HCT116 (cell line): ENCODE results near the gene KLF16. TPM values are rescaled to one million over a fixed set of nuclear protein-coding genes. Genes with fewer than 3 reads are reported as not detected.

Source experiments
- ATAC-seq: fragments of 200-7000 bp; cut with Tn5 transposase; 2 replicates; pipeline ENCODE4 v1.9.1; 2020; ENCODE audit warnings: mild to moderate bottlenecking, moderate library complexity
- BruUV-seq: library from RNA; stranded (reverse); fragments of 400-500 nt; replicated peaks from 2 replicates; lab custom pipeline; 2021; lab: Mats Ljungman, UMichigan
- CTCF ChIA-PET: fragments of 300-600 bp; sonication (Branson Sonifier 250); formaldehyde crosslinking; loops from one replicate; lab custom pipeline; 2021; ENCODE audit warnings: antibody characterized with exemption; lab: Charles Lee
- POLR2A ChIA-PET: fragments of 300-600, 350-600 bp; sonication (Branson Sonifier 250); formaldehyde crosslinking; loops from one replicate; lab custom pipeline; 2021; ENCODE audit warnings: antibody characterized with exemption; lab: Charles Lee
- RAD21 ChIA-PET, 2 experiments: fragments of 300-600 bp; sonication (Branson Sonifier 250); formaldehyde crosslinking; loops; one replicate each; lab custom pipeline; 2023; ENCODE audit warnings: low total read pairs in 2 of 2; ENCODE audit not compliant: uncharacterized antibody in 2 of 2, unreplicated experiment in 2 of 2, low non-redundant PET in 1 of 2; lab: Charles Lee
- DNase-seq: peaks from one replicate; pipeline ENCODE4 v3.0.0-alpha.2; 2010; ENCODE audit warnings: low read depth, low spot score
- H2AFZ ChIP-seq: fragments of 200-600 bp; shearing (Covaris generic), sonication (generic); 2 replicates; pipeline ENCODE4 v1.6.1; 2017; ENCODE audit warnings: low read depth, mixed run types, mixed read lengths, antibody characterized with exemption, low read length; ENCODE audit not compliant: poor library complexity, severe bottlenecking
- H3K27ac ChIP-seq: 2 replicates; pipeline ENCODE4 v1.5.1; 2012; ENCODE audit warnings: low read depth, low read length
- H3K27me3 ChIP-seq: fragments of 200-600 bp; sonication (generic); 2 replicates; pipeline ENCODE4 v1.6.1; 2016; ENCODE audit warnings: mixed run types, low read length, mixed read lengths; ENCODE audit not compliant: insufficient read depth
- H3K36me3 ChIP-seq, 2 experiments: fragments of 200-500 bp in 1 of 2; fragments of 200-600 bp in 1 of 2; sonication (Bioruptor generic) in 1 of 2; sonication (generic) in 1 of 2; 2 replicates each; pipeline versions ENCODE4 v1.5.1 to v1.6.1; 2014 to 2016; ENCODE audit warnings: low read length in 2 of 2, inconsistent platforms in 1 of 2, mixed read lengths in 1 of 2, mixed run types in 1 of 2; ENCODE audit not compliant: insufficient read depth in 2 of 2, control insufficient read depth in 1 of 2
- H3K4me1 ChIP-seq, 2 experiments: fragments of 200-600 bp in 1 of 2; sonication (generic) in 1 of 2; 2 replicates each; pipeline versions ENCODE4 v1.5.1 to v1.6.1; 2012 to 2017; ENCODE audit warnings: low read length in 2 of 2, inconsistent platforms in 1 of 2, mild to moderate bottlenecking in 1 of 2, mixed read lengths in 1 of 2, mixed run types in 1 of 2, moderate library complexity in 1 of 2; ENCODE audit not compliant: insufficient read depth in 2 of 2, control insufficient read depth in 1 of 2
- H3K4me2 ChIP-seq: fragments of 200-600 bp; sonication (generic); 2 replicates; pipeline ENCODE4 v1.6.1; 2017; ENCODE audit warnings: mixed run types, low read length, mixed read lengths
- H3K4me3 ChIP-seq, 2 experiments: fragments of 200-600 bp in 1 of 2; sonication (generic) in 1 of 2; replicated peaks in 1 of 2; 2 replicates each; pipeline ENCODE4 v1.5.1; 2011 to 2016; ENCODE audit warnings: low read length in 2 of 2, control low read depth in 1 of 2, low read depth in 1 of 2, mild to moderate bottlenecking in 1 of 2, mixed read lengths in 1 of 2, mixed run types in 1 of 2
- H3K79me2 ChIP-seq: fragments of 200-600 bp; sonication (generic); 2 replicates; pipeline ENCODE4 v1.6.1; 2017; ENCODE audit warnings: mild to moderate bottlenecking, mixed run types, low read length, moderate library complexity, mixed read lengths; ENCODE audit not compliant: insufficient read depth
- H3K9ac ChIP-seq: fragments of 200-600 bp; sonication (generic); 2 replicates; pipeline ENCODE4 v1.6.1; 2016; ENCODE audit warnings: low read length, mixed read lengths
- H3K9me2 ChIP-seq: fragments of 200-600 bp; sonication (generic), shearing (Covaris generic); 2 replicates; pipeline ENCODE4 v1.6.1; 2017; ENCODE audit warnings: mixed run types, mild to moderate bottlenecking, moderate library complexity; ENCODE audit not compliant: insufficient read depth
- H3K9me3 ChIP-seq, 2 experiments: fragments of 200-500 bp in 1 of 2; fragments of 200-600 bp in 1 of 2; sonication (Bioruptor generic) in 1 of 2; sonication (generic) in 1 of 2; 2 replicates each; pipeline ENCODE4 v1.6.1; 2014 to 2017; ENCODE audit warnings: low read length in 2 of 2, mixed read lengths in 2 of 2, inconsistent platforms in 1 of 2, low read depth in 1 of 2, mild to moderate bottlenecking in 1 of 2, mixed run types in 1 of 2, moderate library complexity in 1 of 2; ENCODE audit not compliant: control insufficient read depth in 1 of 2, insufficient read depth in 1 of 2
- H4K20me1 ChIP-seq: fragments of 200-600 bp; sonication (generic), shearing (Covaris generic); 2 replicates; pipeline ENCODE4 v1.6.1; 2017; ENCODE audit warnings: mixed run types, mild to moderate bottlenecking, moderate library complexity; ENCODE audit not compliant: insufficient read depth
- CEBPB ChIP-seq: IDR thresholded peaks from 2 replicates; pipeline ENCODE4 v1.6.1; 2012; ENCODE audit warnings: low read depth
- EZH2 ChIP-seq: fragments of 200-600 bp; sonication (generic); IDR thresholded peaks from 2 replicates; pipeline ENCODE4 v1.6.1; 2017; ENCODE audit warnings: antibody characterized with exemption, mixed run types
- EZH2phosphoT487 ChIP-seq: fragments of 200-600 bp; IDR thresholded peaks from 2 replicates; pipeline ENCODE4 v1.6.1; 2018; ENCODE audit warnings: antibody characterized with exemption, borderline replicate concordance
- FOSL1 ChIP-seq: IDR thresholded peaks from 2 replicates; pipeline ENCODE4 v1.6.1; 2012; ENCODE audit warnings: low read depth
- JUND ChIP-seq: IDR thresholded peaks from 2 replicates; pipeline ENCODE4 v1.6.1; 2012
- MAX ChIP-seq: IDR thresholded peaks from 2 replicates; pipeline ENCODE4 v1.6.1; 2012
- POLR2AphosphoS5 ChIP-seq: IDR thresholded peaks from 2 replicates; pipeline ENCODE4 v1.6.1; 2011; ENCODE audit warnings: mild to moderate bottlenecking, low read depth, low read length, moderate library complexity
- RAD21 ChIP-seq: IDR thresholded peaks from 2 replicates; pipeline ENCODE4 v1.6.1; 2012; ENCODE audit warnings: low read depth, mild to moderate bottlenecking
- SIN3A ChIP-seq: IDR thresholded peaks from 2 replicates; pipeline ENCODE4 v1.6.1; 2012; ENCODE audit warnings: low read depth
- SRF ChIP-seq: IDR thresholded peaks from 2 replicates; pipeline ENCODE4 v1.6.1; 2012; ENCODE audit warnings: low read depth
- TCF7L2 ChIP-seq: IDR thresholded peaks from 2 replicates; pipeline ENCODE4 v1.7.0; 2011; ENCODE audit warnings: borderline replicate concordance, inconsistent platforms; ENCODE audit not compliant: insufficient read depth, insufficient read length; ENCODE audit errors: extremely low read depth
- ZBTB33 ChIP-seq: IDR thresholded peaks from 2 replicates; pipeline ENCODE4 v1.6.1; 2011; ENCODE audit warnings: mild to moderate bottlenecking, low read length, moderate library complexity; ENCODE audit not compliant: insufficient replicate concordance; ENCODE audit errors: extremely low read depth
- ZFX ChIP-seq: fragments of 450-650 bp; IDR thresholded peaks from 2 replicates; pipeline ENCODE4 v1.6.1; 2017
- intact Hi-C: fragments of 100-400 bp; cut with micrococcal nuclease; formaldehyde crosslinking; loops from 2 replicates; pipeline ENCODE4 v1.10.0; 2022
- total RNA-seq: library from RNA; stranded (reverse); gene quantifications from one replicate; pipeline ENCODE4 v1.2.1, GENCODE V29; 2021; ENCODE audit not compliant: unreplicated experiment
- TF ChIP-seq, protein P1 (sequence below), 3 experiments: fragments of 200-600 bp in 1 of 3; sonication (generic) in 1 of 3; IDR thresholded peaks in 2 of 3; conservative IDR thresholded peaks in 1 of 3; 2 replicates each; pipeline ENCODE4 v1.5.1; 2012 to 2017; ENCODE audit warnings: low read depth in 2 of 3, low read length in 2 of 3, antibody characterized with exemption in 1 of 3, borderline replicate concordance in 1 of 3, control low read depth in 1 of 3, mild to moderate bottlenecking in 1 of 3, mixed read lengths in 1 of 3, mixed run types in 1 of 3, moderate library complexity in 1 of 3; ENCODE audit not compliant: insufficient read depth in 1 of 3
- TF ChIP-seq, protein P2 (sequence below): IDR thresholded peaks from 2 replicates; pipeline ENCODE4 v1.6.1; 2012

The KLF16 gene
- total RNA-seq, 1 experiment from 2014 or later, result 64.3 TPM

DNA sequence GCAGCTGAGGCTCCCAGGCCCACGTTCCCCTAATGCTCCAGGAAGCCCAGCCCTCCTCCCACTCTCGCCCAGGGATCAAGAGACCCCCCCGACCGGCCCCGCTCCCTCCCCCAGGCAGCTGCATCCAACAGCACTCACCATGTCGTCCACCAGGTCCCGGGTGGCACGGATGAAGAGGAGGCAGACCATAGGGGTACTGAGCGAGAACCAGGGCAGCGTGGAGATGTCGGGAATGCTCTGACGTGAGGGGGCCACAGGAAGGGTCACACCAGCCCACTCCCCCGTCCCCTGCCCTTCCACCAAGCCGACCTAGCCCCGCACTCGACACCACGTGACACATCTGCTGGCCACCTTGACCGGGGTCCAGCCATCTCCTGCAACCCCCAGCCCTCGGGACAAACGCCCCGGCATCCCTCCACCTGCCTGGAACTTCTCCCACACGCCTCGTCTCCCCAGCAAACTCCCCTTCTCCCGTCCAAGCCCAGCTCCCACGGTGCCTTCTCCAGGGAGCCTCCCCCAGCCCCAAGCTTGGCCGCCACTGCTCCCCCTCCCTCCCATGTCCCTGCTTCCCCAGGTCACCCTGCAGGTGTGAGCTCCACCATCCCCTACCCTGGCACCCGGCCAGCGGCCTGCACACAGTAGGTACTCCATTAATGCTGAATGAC is 56.2 kb downstream of the KLF16 start (continued):
- TF ChIP-seq, protein P1, sequence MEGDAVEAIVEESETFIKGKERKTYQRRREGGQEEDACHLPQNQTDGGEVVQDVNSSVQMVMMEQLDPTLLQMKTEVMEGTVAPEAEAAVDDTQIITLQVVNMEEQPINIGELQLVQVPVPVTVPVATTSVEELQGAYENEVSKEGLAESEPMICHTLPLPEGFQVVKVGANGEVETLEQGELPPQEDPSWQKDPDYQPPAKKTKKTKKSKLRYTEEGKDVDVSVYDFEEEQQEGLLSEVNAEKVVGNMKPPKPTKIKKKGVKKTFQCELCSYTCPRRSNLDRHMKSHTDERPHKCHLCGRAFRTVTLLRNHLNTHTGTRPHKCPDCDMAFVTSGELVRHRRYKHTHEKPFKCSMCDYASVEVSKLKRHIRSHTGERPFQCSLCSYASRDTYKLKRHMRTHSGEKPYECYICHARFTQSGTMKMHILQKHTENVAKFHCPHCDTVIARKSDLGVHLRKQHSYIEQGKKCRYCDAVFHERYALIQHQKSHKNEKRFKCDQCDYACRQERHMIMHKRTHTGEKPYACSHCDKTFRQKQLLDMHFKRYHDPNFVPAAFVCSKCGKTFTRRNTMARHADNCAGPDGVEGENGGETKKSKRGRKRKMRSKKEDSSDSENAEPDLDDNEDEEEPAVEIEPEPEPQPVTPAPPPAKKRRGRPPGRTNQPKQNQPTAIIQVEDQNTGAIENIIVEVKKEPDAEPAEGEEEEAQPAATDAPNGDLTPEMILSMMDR (IDR thresholded peaks at IDR 0.05 in 2 of 3, conservative IDR thresholded peaks at IDR 0.05 in 1 of 3; ENCODE audit: borderline replicate concordance in 1 of 3, insufficient read depth in 1 of 3, low read depth in 2 of 3, low read length in 2 of 3), result no peak
- no peak for TF ChIP-seq EZH2phosphoT487
- no peak for TF ChIP-seq FOSL1
- no peak for TF ChIP-seq SRF

- Histone ChIP-seq H4K20me1 (no peaks in the 10 kb centered on the region), H3K36me3 (no peaks in the 10 kb centered on the region; a peak in 1 of 4 replicates), H3K27ac (no peak overlapping the region), H3K4me1 (peaks cover 12 to 15% of the 10 kb centered on the region in 2 experiments), H3K79me2 (no peaks in the 10 kb centered on the region), H3K9ac (no peak overlapping the region), H3K4me3 (no peak overlapping the region), H3K9me2 (no peaks in the 10 kb centered on the region), H3K27me3 (no peaks in the 10 kb centered on the region), H2AFZ (no peak overlapping the region), H3K9me3 (no peaks in the 10 kb centered on the region), H3K4me2 (no peak overlapping the region)
- no TSS peak for BruUV-seq
- ChIA-PET CTCF (no interaction called here), POLR2A (no interaction called here), RAD21 (no interaction called here)
- TF ChIP-seq SIN3A (no peak), JUND (no peak), MAX (no peak), RAD21 (no peak), ZBTB33 (no peak), TCF7L2 (no peak), CEBPB (no peak), POLR2AphosphoS5 (no peak), EZH2 (no peak), ZFX (no peak)
- TF ChIP-seq, protein P2, sequence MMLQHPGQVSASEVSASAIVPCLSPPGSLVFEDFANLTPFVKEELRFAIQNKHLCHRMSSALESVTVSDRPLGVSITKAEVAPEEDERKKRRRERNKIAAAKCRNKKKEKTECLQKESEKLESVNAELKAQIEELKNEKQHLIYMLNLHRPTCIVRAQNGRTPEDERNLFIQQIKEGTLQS, result no peak
- DNase-seq, result no peak
- intact Hi-C loops, result no loop called here
- no peak for ATAC-seq
These were observed 57.0 kb downstream of the KLF16 start for GRCh38 chr19:1806184-1807029.
